RWPE2 (cell line): ENCODE data around the gene PARD6B.

Experiments
- ATAC-seq: fragments of 200-7000 bp; cut with Tn5 transposase; 3 replicates; pipeline ENCODE4 v1.9.1; 2021; ENCODE audit warnings: low read depth
- DNase-seq: peaks from one replicate; pipeline ENCODE4 v3.0.0-alpha.2; 2020; ENCODE audit warnings: low spot score
- H3K27ac ChIP-seq: fragments of 450-650 bp; 2 replicates; pipeline ENCODE4 v1.5.1; 2017; ENCODE audit warnings: mild to moderate bottlenecking; ENCODE audit not compliant: poor library complexity, severe bottlenecking
- H3K27me3 ChIP-seq: fragments of 250-450 bp; sonication (Bioruptor Pico); 2 replicates; pipeline ENCODE4 v1.5.1; 2021; ENCODE audit warnings: mild to moderate bottlenecking, moderate library complexity; ENCODE audit not compliant: insufficient read depth, poor library complexity, severe bottlenecking
- H3K36me3 ChIP-seq: fragments of 250-450 bp; sonication (Bioruptor Pico); 2 replicates; pipeline ENCODE4 v1.5.1; 2020; ENCODE audit warnings: low read depth, mild to moderate bottlenecking, moderate library complexity
- H3K4me1 ChIP-seq: fragments of 250-450 bp; sonication (Bioruptor Pico); 2 replicates; pipeline ENCODE4 v1.5.1; 2021; ENCODE audit warnings: mild to moderate bottlenecking, moderate library complexity; ENCODE audit not compliant: insufficient read depth, poor library complexity, severe bottlenecking
- H3K4me3 ChIP-seq: fragments of 250-450 bp; sonication (Bioruptor Pico); 2 replicates; pipeline ENCODE4 v1.5.1; 2021; ENCODE audit warnings: mild to moderate bottlenecking, moderate library complexity; ENCODE audit not compliant: severe bottlenecking
- H3K9me3 ChIP-seq: fragments of 250-450 bp; sonication (Bioruptor Pico); 2 replicates; pipeline ENCODE4 v1.5.1; 2021; ENCODE audit warnings: mild to moderate bottlenecking, moderate library complexity; ENCODE audit not compliant: severe bottlenecking
- TF ChIP-seq, protein P1 (sequence below): fragments of 450-650 bp; IDR thresholded peaks from one replicate; pipeline ENCODE4 v1.5.1; 2017; ENCODE audit warnings: mild to moderate bottlenecking, moderate library complexity; ENCODE audit not compliant: poor library complexity, severe bottlenecking

Gene PARD6B

DNA sequence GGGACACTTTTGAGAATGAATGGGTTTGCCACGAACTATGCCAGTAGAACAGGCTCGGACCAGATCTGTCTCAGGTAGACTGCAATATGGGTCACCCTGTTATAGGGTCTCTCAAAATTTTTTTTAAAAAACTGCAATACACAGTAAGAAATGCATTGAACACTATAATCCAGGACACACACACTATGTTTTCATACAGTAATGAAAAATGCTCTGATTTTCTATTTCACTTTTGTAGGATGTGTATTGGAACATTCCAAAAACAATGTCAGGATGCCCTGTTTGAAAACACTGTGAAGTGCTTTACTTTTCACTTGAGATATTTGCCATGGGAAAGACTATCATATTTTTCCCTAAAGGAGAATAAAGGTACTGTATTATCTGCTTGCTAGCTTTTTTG lies 25.1 kb downstream of the PARD6B start:
- peaks cover 8% of the 10 kb centered on the region for H3K4me1 ChIP-seq
- ATAC-seq (no peak), DNase-seq (no peak)
- H3K4me3 ChIP-seq, result no peak overlapping the region
- TF ChIP-seq, protein P1, sequence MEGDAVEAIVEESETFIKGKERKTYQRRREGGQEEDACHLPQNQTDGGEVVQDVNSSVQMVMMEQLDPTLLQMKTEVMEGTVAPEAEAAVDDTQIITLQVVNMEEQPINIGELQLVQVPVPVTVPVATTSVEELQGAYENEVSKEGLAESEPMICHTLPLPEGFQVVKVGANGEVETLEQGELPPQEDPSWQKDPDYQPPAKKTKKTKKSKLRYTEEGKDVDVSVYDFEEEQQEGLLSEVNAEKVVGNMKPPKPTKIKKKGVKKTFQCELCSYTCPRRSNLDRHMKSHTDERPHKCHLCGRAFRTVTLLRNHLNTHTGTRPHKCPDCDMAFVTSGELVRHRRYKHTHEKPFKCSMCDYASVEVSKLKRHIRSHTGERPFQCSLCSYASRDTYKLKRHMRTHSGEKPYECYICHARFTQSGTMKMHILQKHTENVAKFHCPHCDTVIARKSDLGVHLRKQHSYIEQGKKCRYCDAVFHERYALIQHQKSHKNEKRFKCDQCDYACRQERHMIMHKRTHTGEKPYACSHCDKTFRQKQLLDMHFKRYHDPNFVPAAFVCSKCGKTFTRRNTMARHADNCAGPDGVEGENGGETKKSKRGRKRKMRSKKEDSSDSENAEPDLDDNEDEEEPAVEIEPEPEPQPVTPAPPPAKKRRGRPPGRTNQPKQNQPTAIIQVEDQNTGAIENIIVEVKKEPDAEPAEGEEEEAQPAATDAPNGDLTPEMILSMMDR, result no peak
- H3K27me3 ChIP-seq, result no peaks in the 10 kb centered on the region
- H3K27ac ChIP-seq, result no peak overlapping the region
- no peaks in the 10 kb centered on the region for H3K9me3 ChIP-seq
- peaks cover 21% of the 10 kb centered on the region for H3K36me3 ChIP-seq

DNA sequence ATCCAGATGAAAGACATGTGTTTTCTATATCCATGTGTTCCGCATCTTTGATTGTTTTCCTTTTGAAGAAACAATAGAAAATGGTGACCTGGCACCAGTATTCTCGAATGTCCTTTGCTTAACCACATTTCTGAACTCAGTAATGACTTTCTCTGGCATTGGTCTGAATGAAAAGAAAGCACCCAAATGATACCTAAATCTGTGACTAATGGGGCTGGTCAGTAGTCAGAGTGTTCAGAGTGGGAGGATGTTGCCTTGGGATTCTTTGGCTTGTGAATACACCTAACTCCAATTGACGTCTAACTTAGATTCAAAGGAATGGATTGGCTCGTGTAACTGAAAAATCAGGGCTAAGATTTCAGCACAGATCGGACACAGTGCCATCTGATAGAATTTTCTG lies 27.1 kb downstream of the PARD6B start:
- TF ChIP-seq, protein P1, result no peak
- ATAC-seq, result no peak
- Histone ChIP-seq H3K27ac (no peak overlapping the region), H3K9me3 (no peaks in the 10 kb centered on the region), H3K27me3 (no peaks in the 10 kb centered on the region), H3K36me3 (peaks cover 3% of the 10 kb centered on the region; the same call in 1 of the 2 replicates), H3K4me1 (peaks cover 25% of the 10 kb centered on the region), H3K4me3 (no peak overlapping the region)
- DNase-seq, result no peak

DNA sequence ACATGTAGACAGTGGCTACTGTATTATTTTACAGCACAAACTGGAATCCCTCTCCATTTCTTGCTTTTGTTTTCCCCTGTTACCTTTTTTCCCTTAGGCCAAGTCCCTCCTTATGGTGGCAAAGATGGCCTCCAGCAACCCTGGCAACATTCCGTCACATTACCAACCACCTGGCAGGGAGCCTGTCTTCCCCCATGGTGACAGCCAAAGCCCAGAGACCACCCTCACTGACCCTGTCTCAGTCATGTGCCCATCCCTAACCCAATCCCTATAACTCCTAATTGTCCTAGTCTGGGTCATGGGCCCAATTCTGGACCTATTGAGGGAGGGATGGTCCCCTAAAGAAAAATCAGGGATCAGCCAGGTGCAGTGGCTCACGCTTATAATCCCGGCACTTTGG lies 27.6 kb downstream of the PARD6B start:
- H3K27me3 ChIP-seq, result no peaks in the 10 kb centered on the region
- no peaks in the 10 kb centered on the region for H3K36me3 ChIP-seq
- no peak for ATAC-seq
- peaks cover 30% of the 10 kb centered on the region for H3K4me1 ChIP-seq
- H3K27ac ChIP-seq, result no peak overlapping the region
- H3K9me3 ChIP-seq, result no peaks in the 10 kb centered on the region
- TF ChIP-seq, protein P1, result no peak
- DNase-seq, result peak; percentile 54
- H3K4me3 ChIP-seq, result no peak overlapping the region

DNA sequence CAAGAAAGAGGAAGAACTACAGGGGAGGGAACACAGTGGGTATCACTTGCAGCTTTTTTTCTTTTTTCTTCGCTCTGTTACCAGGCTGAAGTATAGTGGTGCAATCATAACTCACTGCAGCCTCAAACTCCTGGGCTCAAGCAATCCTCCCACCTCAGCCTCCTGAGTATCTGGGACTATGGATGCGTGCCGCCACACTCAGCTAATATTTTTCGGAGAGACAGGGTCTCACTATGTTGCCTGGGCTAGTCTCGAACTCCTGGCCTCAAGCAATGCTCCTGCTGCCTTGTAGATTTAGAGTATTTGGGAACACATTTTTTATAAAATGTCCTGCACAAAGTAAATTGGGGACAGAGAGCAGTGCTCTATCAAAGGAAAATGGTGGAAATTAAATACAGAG lies 28.3 kb downstream of the PARD6B start:
- Histone ChIP-seq H3K4me1 (peaks cover 35% of the 10 kb centered on the region), H3K27ac (peak overlapping the region; percentile 99), H3K27me3 (no peaks in the 10 kb centered on the region), H3K4me3 (no peak overlapping the region), H3K9me3 (no peaks in the 10 kb centered on the region), H3K36me3 (no peaks in the 10 kb centered on the region)
- TF ChIP-seq, protein P1, result no peak
- DNase-seq, result no peak
- no peak for ATAC-seq

DNA sequence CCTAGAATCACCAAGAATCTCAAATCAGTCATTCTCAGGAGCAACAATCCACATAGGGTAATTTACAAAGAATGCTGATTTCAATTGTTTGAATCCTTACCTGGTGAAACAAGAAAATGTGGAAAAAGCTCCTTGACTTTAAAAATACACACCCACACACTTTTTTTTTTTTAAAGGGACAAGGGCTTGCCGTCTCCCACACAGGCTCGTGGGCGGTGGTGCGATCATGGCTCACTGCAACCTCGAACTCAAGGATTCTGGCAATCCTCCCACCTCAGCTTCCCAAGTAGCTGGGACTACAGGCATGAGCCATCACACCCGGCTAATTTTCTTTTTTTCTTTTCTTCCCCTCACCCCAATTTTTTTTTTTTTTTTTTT lies 30.7 kb downstream of the PARD6B start:
- Histone ChIP-seq H3K36me3 (no peaks in the 10 kb centered on the region), H3K27ac (peak overlapping the region; percentile 99), H3K4me3 (no peak overlapping the region), H3K4me1 (peaks cover 44% of the 10 kb centered on the region), H3K27me3 (no peaks in the 10 kb centered on the region), H3K9me3 (no peaks in the 10 kb centered on the region)
- no peak for ATAC-seq
- DNase-seq, result peak; percentile 84
- TF ChIP-seq, protein P1, result no peak
